HepG2 (cell line): Measurements from ENCODE around the gene INHBE. TPM values are rescaled to one million over a fixed set of nuclear protein-coding genes. Genes with fewer than 3 reads are reported as not detected.

Experiments used
- AGO1 ChIP-seq: fragments of 200-400 bp; formaldehyde crosslinking; IDR thresholded peaks from 2 replicates; pipeline ENCODE4 v1.6.1; 2017; ENCODE audit warnings: mild to moderate bottlenecking, low read depth, low read length, moderate library complexity; ENCODE audit not compliant: poor library complexity, severe bottlenecking
- BRCA1 ChIP-seq: sonication (generic); formaldehyde crosslinking; IDR thresholded peaks from 2 replicates; pipeline ENCODE4 v1.4.0; 2020; ENCODE audit warnings: missing genetic modification reagents
- GATA4 ChIP-seq: sonication (generic); IDR thresholded peaks from 2 replicates; pipeline ENCODE4 v1.6.1; 2016; ENCODE audit warnings: antibody characterized with exemption, low read depth, borderline replicate concordance
- KLF11 ChIP-seq: IDR thresholded peaks from 2 replicates; pipeline ENCODE4 v1.6.1; 2016; ENCODE audit warnings: missing compliant biosample characterization
- MIER3 ChIP-seq: IDR thresholded peaks from 2 replicates; pipeline ENCODE4 v1.6.1; 2016; ENCODE audit warnings: missing compliant biosample characterization, borderline replicate concordance
- NAIF1 ChIP-seq: sonication (generic); formaldehyde crosslinking; IDR thresholded peaks from 2 replicates; pipeline ENCODE4 v1.5.0; 2020; ENCODE audit warnings: mild to moderate bottlenecking, missing genetic modification reagents, borderline replicate concordance
- NR3C1 ChIP-seq: sonication (generic); formaldehyde crosslinking; IDR thresholded peaks from 2 replicates; pipeline ENCODE4 v1.4.0; 2020; ENCODE audit warnings: missing genetic modification reagents
- RAD21 ChIP-seq: fragments of 450-650 bp; formaldehyde crosslinking; IDR thresholded peaks from 2 replicates; pipeline ENCODE4 v1.5.0; 2020; ENCODE audit warnings: mild to moderate bottlenecking
- RBM39 ChIP-seq: fragments of 200-400 bp; formaldehyde crosslinking; IDR thresholded peaks from one replicate; pipeline ENCODE4 v1.6.1; 2018; ENCODE audit warnings: antibody characterized with exemption, mild to moderate bottlenecking, low read depth, low read length; ENCODE audit not compliant: poor library complexity, severe bottlenecking
- REL ChIP-seq: sonication (generic); formaldehyde crosslinking; conservative IDR thresholded peaks from 2 replicates; pipeline ENCODE4 v1.8.0; 2022; ENCODE audit warnings: mild to moderate bottlenecking, missing genetic modification reagents, moderate library complexity
- RFXANK ChIP-seq: IDR thresholded peaks from 2 replicates; pipeline ENCODE4 v1.6.1; 2016
- SNRNP70 ChIP-seq: fragments of 200-400 bp; formaldehyde crosslinking; IDR thresholded peaks from 2 replicates; pipeline ENCODE4 v1.6.1; 2017; ENCODE audit warnings: mild to moderate bottlenecking, low read depth, low read length, moderate library complexity
- SOX5 ChIP-seq: IDR thresholded peaks from 2 replicates; pipeline ENCODE4 v1.6.1; 2016; ENCODE audit warnings: borderline replicate concordance
- TARDBP ChIP-seq: sonication (generic); formaldehyde crosslinking; IDR thresholded peaks from 2 replicates; pipeline ENCODE4 v1.8.0; 2022; ENCODE audit warnings: mild to moderate bottlenecking, missing genetic modification reagents
- TRIM24 ChIP-seq: sonication (generic); formaldehyde crosslinking; IDR thresholded peaks from 2 replicates; pipeline ENCODE4 v1.8.0; 2022; ENCODE audit warnings: mild to moderate bottlenecking, missing genetic modification reagents
- ZFP36L1 ChIP-seq: sonication (generic); formaldehyde crosslinking; IDR thresholded peaks from 2 replicates; pipeline ENCODE4 v1.8.0; 2022; ENCODE audit warnings: mild to moderate bottlenecking, missing genetic modification reagents, moderate library complexity
- ZIK1 ChIP-seq: sonication (generic); formaldehyde crosslinking; IDR thresholded peaks from 2 replicates; pipeline ENCODE4 v1.5.0; 2020; ENCODE audit warnings: mild to moderate bottlenecking, low read depth, missing genetic modification reagents, borderline replicate concordance
- ZNF207 ChIP-seq: fragments of 450-650 bp; IDR thresholded peaks from 2 replicates; pipeline ENCODE4 v1.6.1; 2016; ENCODE audit warnings: antibody characterized with exemption, borderline replicate concordance
- ZNF260 ChIP-seq: sonication (generic); formaldehyde crosslinking; IDR thresholded peaks from 2 replicates; pipeline ENCODE4 v1.4.0; 2020; ENCODE audit warnings: missing genetic modification reagents, low read depth, mild to moderate bottlenecking, borderline replicate concordance
- ZNF343 ChIP-seq: sonication (generic); formaldehyde crosslinking; IDR thresholded peaks from 2 replicates; pipeline ENCODE4 v1.4.0; 2020; ENCODE audit warnings: mild to moderate bottlenecking, missing genetic modification reagents
- ZNF432 ChIP-seq: sonication (generic); formaldehyde crosslinking; IDR thresholded peaks from 2 replicates; pipeline ENCODE4 v1.5.0; 2020; ENCODE audit warnings: missing genetic modification reagents, mild to moderate bottlenecking, borderline replicate concordance
- ZNF547 ChIP-seq: sonication (generic); formaldehyde crosslinking; IDR thresholded peaks from 2 replicates; pipeline ENCODE4 v1.5.1; 2020; ENCODE audit warnings: mild to moderate bottlenecking, missing genetic modification reagents
- ZNF678 ChIP-seq: sonication (generic); formaldehyde crosslinking; IDR thresholded peaks from 2 replicates; pipeline ENCODE4 v1.4.0; 2020; ENCODE audit warnings: mild to moderate bottlenecking, missing genetic modification reagents
- ZNF746 ChIP-seq: sonication (generic); formaldehyde crosslinking; IDR thresholded peaks from 2 replicates; pipeline ENCODE4 v1.8.0; 2022; ENCODE audit warnings: mild to moderate bottlenecking, missing genetic modification reagents
- ZNF776 ChIP-seq: sonication (generic); formaldehyde crosslinking; IDR thresholded peaks from 2 replicates; pipeline ENCODE4 v1.4.0; 2020; ENCODE audit warnings: mild to moderate bottlenecking, missing genetic modification reagents
- ZNF780A ChIP-seq: sonication (generic); formaldehyde crosslinking; IDR thresholded peaks from 2 replicates; pipeline ENCODE4 v1.8.0; 2022; ENCODE audit warnings: mild to moderate bottlenecking, missing genetic modification reagents, moderate library complexity
- polyA plus RNA-seq, 8 experiments: library from polyadenylated mRNA; depleted of rRNA in 3 of 8; stranded (reverse) in 7 of 8; unstranded in 1 of 8; fragments of >200 nt; fragmentation: Illumina TruSeq in 4 of 8; extraction: Trizol in 4 of 8; gene quantifications; 2 replicates each; pipeline versions ENCODE4 v1.2.1 to v1.2.3, GENCODE V29; 2011 to 2016; ENCODE audit warnings: low read depth in 4 of 8, missing spikeins in 1 of 8, mixed read lengths in 1 of 8; ENCODE audit not compliant: insufficient read depth in 1 of 8
- total RNA-seq, 5 experiments: library from RNA; depleted of rRNA; stranded (reverse); fragments of >200 nt; fragmentation: Illumina TruSeq; extraction: Trizol; gene quantifications; 2 replicates each; pipeline ENCODE4 v1.2.3, GENCODE V29; 2016; ENCODE audit warnings: low read depth in 1 of 5
- TF ChIP-seq, protein P1 (sequence below): IDR thresholded peaks from 2 replicates; pipeline ENCODE4 v1.6.1; 2016; ENCODE audit warnings: control low read depth
- TF ChIP-seq, protein P2 (sequence below): sonication (generic); formaldehyde crosslinking; IDR thresholded peaks from 2 replicates; pipeline ENCODE4 v1.4.0; 2020; ENCODE audit warnings: mild to moderate bottlenecking, missing genetic modification reagents
- TF ChIP-seq, protein P3 (sequence below): sonication (generic); formaldehyde crosslinking; IDR thresholded peaks from 2 replicates; pipeline ENCODE4 v1.8.1; 2023; ENCODE audit warnings: mild to moderate bottlenecking, inconsistent platforms, moderate library complexity, missing genetic modification reagents, borderline replicate concordance

The INHBE gene
- total and polyA plus RNA-seq, 2 of the 13 experiments (the other 11 are each of a cell fraction or from before 2014, with no cell fraction given): 17.0 to 32.0 TPM

DNA sequence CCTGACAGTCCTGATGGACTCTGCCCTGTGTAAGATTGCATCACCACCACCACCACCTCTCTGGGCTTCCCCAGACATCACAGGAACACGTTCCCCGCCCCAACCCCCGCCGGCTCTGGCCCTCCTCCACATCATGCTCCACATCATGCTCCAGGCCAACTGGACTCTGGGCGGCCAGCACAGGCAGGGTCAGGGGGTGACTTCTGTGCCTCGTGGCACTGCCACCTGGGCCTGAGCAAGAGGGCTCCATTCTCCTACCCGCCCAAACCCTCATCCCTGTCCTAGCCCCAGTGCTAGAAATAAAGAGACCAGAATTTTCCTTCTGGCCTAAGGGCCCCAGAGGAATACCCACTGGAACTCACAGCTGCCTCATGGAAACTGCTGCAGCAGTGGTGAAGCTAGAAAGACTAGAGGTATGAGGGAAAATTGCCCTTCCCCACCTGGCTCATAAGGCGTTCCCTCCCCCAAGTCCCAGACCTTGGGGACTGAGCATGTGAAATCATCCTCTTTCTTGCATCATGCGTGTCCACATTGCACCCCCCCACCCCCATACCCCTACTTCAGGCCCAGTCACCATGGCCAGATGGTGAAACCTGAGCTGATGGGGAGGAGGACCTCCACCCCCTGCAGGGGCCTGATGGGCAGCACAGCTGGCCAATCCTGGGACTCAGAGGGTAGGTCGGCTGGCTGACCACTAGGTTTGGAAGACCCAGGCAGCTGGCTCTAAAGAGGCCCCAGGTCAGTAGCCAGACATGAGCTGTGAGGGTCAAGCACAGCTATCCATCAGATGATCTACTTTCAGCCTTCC, at the start of gene INHBE (continued):
- TF ChIP-seq, protein P1, sequence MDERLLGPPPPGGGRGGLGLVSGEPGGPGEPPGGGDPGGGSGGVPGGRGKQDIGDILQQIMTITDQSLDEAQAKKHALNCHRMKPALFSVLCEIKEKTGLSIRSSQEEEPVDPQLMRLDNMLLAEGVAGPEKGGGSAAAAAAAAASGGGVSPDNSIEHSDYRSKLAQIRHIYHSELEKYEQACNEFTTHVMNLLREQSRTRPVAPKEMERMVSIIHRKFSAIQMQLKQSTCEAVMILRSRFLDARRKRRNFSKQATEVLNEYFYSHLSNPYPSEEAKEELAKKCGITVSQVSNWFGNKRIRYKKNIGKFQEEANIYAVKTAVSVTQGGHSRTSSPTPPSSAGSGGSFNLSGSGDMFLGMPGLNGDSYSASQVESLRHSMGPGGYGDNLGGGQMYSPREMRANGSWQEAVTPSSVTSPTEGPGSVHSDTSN (CRISPR knock-in tag): peak; percentile 96
- no peak for TF ChIP-seq RFXANK (CRISPR knock-in tag)
- TF ChIP-seq TARDBP (CRISPR knock-in tag): peak; percentile 96
- TF ChIP-seq ZNF780A (CRISPR knock-in tag): peak; percentile 69; the same call in 1 of the 2 replicates
- no peak for TF ChIP-seq SNRNP70
- no peak for TF ChIP-seq REL (CRISPR knock-in tag)
- peak; percentile 58; the same call in 1 of the 2 replicates for TF ChIP-seq SOX5 (CRISPR knock-in tag)
- TF ChIP-seq RAD21 (CRISPR knock-in tag): 0 out of 2 replicates have a peak, but pooled peaks have one; percentile 23
- peak; percentile 97 for TF ChIP-seq ZNF746
- TF ChIP-seq KLF11: peak; percentile 38; the same call in 1 of the 2 replicates
- no peak for TF ChIP-seq ZNF432 (CRISPR knock-in tag)
- no peak; the same call in 1 of the 2 replicates for TF ChIP-seq ZIK1
- TF ChIP-seq BRCA1 (CRISPR knock-in tag): no peak
- no peak for TF ChIP-seq ZNF678
- TF ChIP-seq ZNF343 (CRISPR knock-in tag): peak; percentile 65; the same call in 1 of the 2 replicates
- no peak for TF ChIP-seq NAIF1 (CRISPR knock-in tag)
- peak; percentile 63; the same call in 1 of the 2 replicates for TF ChIP-seq ZNF547 (CRISPR knock-in tag)
- TF ChIP-seq, protein P2, sequence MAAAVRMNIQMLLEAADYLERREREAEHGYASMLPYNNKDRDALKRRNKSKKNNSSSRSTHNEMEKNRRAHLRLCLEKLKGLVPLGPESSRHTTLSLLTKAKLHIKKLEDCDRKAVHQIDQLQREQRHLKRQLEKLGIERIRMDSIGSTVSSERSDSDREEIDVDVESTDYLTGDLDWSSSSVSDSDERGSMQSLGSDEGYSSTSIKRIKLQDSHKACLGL: peak; percentile 19; the same call in 1 of the 2 replicates
- TF ChIP-seq NR3C1: no peak
- TF ChIP-seq ZNF207: no peak
- TF ChIP-seq GATA4: 0 out of 2 replicates have a peak, but pooled peaks have one; percentile 16
- no peak for TF ChIP-seq AGO1
- TF ChIP-seq, protein P3, sequence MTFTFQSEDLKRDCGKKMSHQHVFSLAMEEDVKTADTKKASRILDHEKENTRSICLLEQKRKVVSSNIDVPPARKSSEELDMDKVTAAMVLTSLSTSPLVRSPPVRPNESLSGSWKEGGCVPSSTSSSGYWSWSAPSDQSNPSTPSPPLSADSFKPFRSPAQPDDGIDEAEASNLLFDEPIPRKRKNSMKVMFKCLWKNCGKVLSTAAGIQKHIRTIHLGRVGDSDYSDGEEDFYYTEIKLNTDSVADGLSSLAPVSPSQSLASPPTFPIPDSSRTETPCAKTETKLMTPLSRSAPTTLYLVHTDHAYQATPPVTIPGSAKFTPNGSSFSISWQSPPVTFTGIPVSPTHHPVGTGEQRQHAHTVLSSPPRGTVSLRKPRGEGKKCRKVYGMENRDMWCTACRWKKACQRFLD (CRISPR knock-in tag): no peak
- peak; percentile 60 for TF ChIP-seq RBM39
- TF ChIP-seq ZFP36L1: 0 out of 2 replicates have a peak, but pooled peaks have one; percentile 25
- TF ChIP-seq ZNF260 (CRISPR knock-in tag): no peak
- TF ChIP-seq TRIM24 (CRISPR knock-in tag): peak; percentile 53; the same call in 1 of the 2 replicates
- TF ChIP-seq ZNF776: no peak
- peak; percentile 69 for TF ChIP-seq MIER3 (CRISPR knock-in tag)
